HCT116 (cell line): Measurements from ENCODE around the gene OR51V1. TPM values are rescaled to one million over a fixed set of nuclear protein-coding genes. Genes with fewer than 3 reads are reported as not detected.

Experiments used
- ATAC-seq: fragments of 200-7000 bp; cut with Tn5 transposase; 2 replicates; pipeline ENCODE4 v1.9.1; 2020; ENCODE audit warnings: mild to moderate bottlenecking, moderate library complexity
- BruUV-seq: library from RNA; stranded (reverse); fragments of 400-500 nt; replicated peaks from 2 replicates; lab custom pipeline; 2021; lab: Mats Ljungman, UMichigan
- CTCF ChIA-PET: fragments of 300-600 bp; sonication (Branson Sonifier 250); formaldehyde crosslinking; loops from one replicate; lab custom pipeline; 2021; ENCODE audit warnings: antibody characterized with exemption; lab: Charles Lee
- POLR2A ChIA-PET: fragments of 300-600, 350-600 bp; sonication (Branson Sonifier 250); formaldehyde crosslinking; loops from one replicate; lab custom pipeline; 2021; ENCODE audit warnings: antibody characterized with exemption; lab: Charles Lee
- RAD21 ChIA-PET, 2 experiments: fragments of 300-600 bp; sonication (Branson Sonifier 250); formaldehyde crosslinking; loops; one replicate each; lab custom pipeline; 2023; ENCODE audit warnings: low total read pairs in 2 of 2; ENCODE audit not compliant: uncharacterized antibody in 2 of 2, unreplicated experiment in 2 of 2, low non-redundant PET in 1 of 2; lab: Charles Lee
- DNase-seq: peaks from one replicate; pipeline ENCODE4 v3.0.0-alpha.2; 2010; ENCODE audit warnings: low read depth, low spot score
- H2AFZ ChIP-seq: fragments of 200-600 bp; shearing (Covaris generic), sonication (generic); 2 replicates; pipeline ENCODE4 v1.6.1; 2017; ENCODE audit warnings: low read depth, mixed run types, mixed read lengths, antibody characterized with exemption, low read length; ENCODE audit not compliant: poor library complexity, severe bottlenecking
- H3K27ac ChIP-seq: 2 replicates; pipeline ENCODE4 v1.5.1; 2012; ENCODE audit warnings: low read depth, low read length
- H3K27me3 ChIP-seq: fragments of 200-600 bp; sonication (generic); 2 replicates; pipeline ENCODE4 v1.6.1; 2016; ENCODE audit warnings: mixed run types, low read length, mixed read lengths; ENCODE audit not compliant: insufficient read depth
- H3K36me3 ChIP-seq, 2 experiments: fragments of 200-500 bp in 1 of 2; fragments of 200-600 bp in 1 of 2; sonication (Bioruptor generic) in 1 of 2; sonication (generic) in 1 of 2; 2 replicates each; pipeline versions ENCODE4 v1.5.1 to v1.6.1; 2014 to 2016; ENCODE audit warnings: low read length in 2 of 2, inconsistent platforms in 1 of 2, mixed read lengths in 1 of 2, mixed run types in 1 of 2; ENCODE audit not compliant: insufficient read depth in 2 of 2, control insufficient read depth in 1 of 2
- H3K4me1 ChIP-seq, 2 experiments: fragments of 200-600 bp in 1 of 2; sonication (generic) in 1 of 2; 2 replicates each; pipeline versions ENCODE4 v1.5.1 to v1.6.1; 2012 to 2017; ENCODE audit warnings: low read length in 2 of 2, inconsistent platforms in 1 of 2, mild to moderate bottlenecking in 1 of 2, mixed read lengths in 1 of 2, mixed run types in 1 of 2, moderate library complexity in 1 of 2; ENCODE audit not compliant: insufficient read depth in 2 of 2, control insufficient read depth in 1 of 2
- H3K4me2 ChIP-seq: fragments of 200-600 bp; sonication (generic); 2 replicates; pipeline ENCODE4 v1.6.1; 2017; ENCODE audit warnings: mixed run types, low read length, mixed read lengths
- H3K4me3 ChIP-seq, 2 experiments: fragments of 200-600 bp in 1 of 2; sonication (generic) in 1 of 2; replicated peaks in 1 of 2; 2 replicates each; pipeline ENCODE4 v1.5.1; 2011 to 2016; ENCODE audit warnings: low read length in 2 of 2, control low read depth in 1 of 2, low read depth in 1 of 2, mild to moderate bottlenecking in 1 of 2, mixed read lengths in 1 of 2, mixed run types in 1 of 2
- H3K79me2 ChIP-seq: fragments of 200-600 bp; sonication (generic); 2 replicates; pipeline ENCODE4 v1.6.1; 2017; ENCODE audit warnings: mild to moderate bottlenecking, mixed run types, low read length, moderate library complexity, mixed read lengths; ENCODE audit not compliant: insufficient read depth
- H3K9ac ChIP-seq: fragments of 200-600 bp; sonication (generic); 2 replicates; pipeline ENCODE4 v1.6.1; 2016; ENCODE audit warnings: low read length, mixed read lengths
- H3K9me2 ChIP-seq: fragments of 200-600 bp; sonication (generic), shearing (Covaris generic); 2 replicates; pipeline ENCODE4 v1.6.1; 2017; ENCODE audit warnings: mixed run types, mild to moderate bottlenecking, moderate library complexity; ENCODE audit not compliant: insufficient read depth
- H3K9me3 ChIP-seq, 2 experiments: fragments of 200-500 bp in 1 of 2; fragments of 200-600 bp in 1 of 2; sonication (Bioruptor generic) in 1 of 2; sonication (generic) in 1 of 2; 2 replicates each; pipeline ENCODE4 v1.6.1; 2014 to 2017; ENCODE audit warnings: low read length in 2 of 2, mixed read lengths in 2 of 2, inconsistent platforms in 1 of 2, low read depth in 1 of 2, mild to moderate bottlenecking in 1 of 2, mixed run types in 1 of 2, moderate library complexity in 1 of 2; ENCODE audit not compliant: control insufficient read depth in 1 of 2, insufficient read depth in 1 of 2
- H4K20me1 ChIP-seq: fragments of 200-600 bp; sonication (generic), shearing (Covaris generic); 2 replicates; pipeline ENCODE4 v1.6.1; 2017; ENCODE audit warnings: mixed run types, mild to moderate bottlenecking, moderate library complexity; ENCODE audit not compliant: insufficient read depth
- CBX3 ChIP-seq: IDR thresholded peaks from 2 replicates; pipeline ENCODE4 v1.6.1; 2012; ENCODE audit warnings: low read depth
- ELF1 ChIP-seq: IDR thresholded peaks from 2 replicates; pipeline ENCODE4 v1.6.1; 2012; ENCODE audit warnings: low read depth, borderline replicate concordance
- EZH2phosphoT487 ChIP-seq: fragments of 200-600 bp; IDR thresholded peaks from 2 replicates; pipeline ENCODE4 v1.6.1; 2018; ENCODE audit warnings: antibody characterized with exemption, borderline replicate concordance
- FOSL1 ChIP-seq: IDR thresholded peaks from 2 replicates; pipeline ENCODE4 v1.6.1; 2012; ENCODE audit warnings: low read depth
- POLR2A ChIP-seq: IDR thresholded peaks from 2 replicates; pipeline ENCODE4 v1.7.0; 2011; ENCODE audit warnings: borderline replicate concordance; ENCODE audit not compliant: insufficient read depth, insufficient read length; ENCODE audit errors: extremely low read depth
- POLR2AphosphoS5 ChIP-seq: IDR thresholded peaks from 2 replicates; pipeline ENCODE4 v1.6.1; 2011; ENCODE audit warnings: mild to moderate bottlenecking, low read depth, low read length, moderate library complexity
- ZFX ChIP-seq: fragments of 450-650 bp; IDR thresholded peaks from 2 replicates; pipeline ENCODE4 v1.6.1; 2017
- intact Hi-C: fragments of 100-400 bp; cut with micrococcal nuclease; formaldehyde crosslinking; loops from 2 replicates; pipeline ENCODE4 v1.10.0; 2022
- total RNA-seq: library from RNA; stranded (reverse); gene quantifications from one replicate; pipeline ENCODE4 v1.2.1, GENCODE V29; 2021; ENCODE audit not compliant: unreplicated experiment
- TF ChIP-seq, protein P1 (sequence below): IDR thresholded peaks from 2 replicates; pipeline ENCODE4 v1.6.1; 2011; ENCODE audit warnings: mild to moderate bottlenecking, low read length, moderate library complexity; ENCODE audit not compliant: insufficient replicate concordance; ENCODE audit errors: extremely low read depth
- TF ChIP-seq, protein P2 (sequence below), 3 experiments: fragments of 200-600 bp in 1 of 3; sonication (generic) in 1 of 3; IDR thresholded peaks in 2 of 3; conservative IDR thresholded peaks in 1 of 3; 2 replicates each; pipeline ENCODE4 v1.5.1; 2012 to 2017; ENCODE audit warnings: low read depth in 2 of 3, low read length in 2 of 3, antibody characterized with exemption in 1 of 3, borderline replicate concordance in 1 of 3, control low read depth in 1 of 3, mild to moderate bottlenecking in 1 of 3, mixed read lengths in 1 of 3, mixed run types in 1 of 3, moderate library complexity in 1 of 3; ENCODE audit not compliant: insufficient read depth in 1 of 3

Gene OR51V1
- total RNA-seq, 1 experiment from 2014 or later = not detected

DNA sequence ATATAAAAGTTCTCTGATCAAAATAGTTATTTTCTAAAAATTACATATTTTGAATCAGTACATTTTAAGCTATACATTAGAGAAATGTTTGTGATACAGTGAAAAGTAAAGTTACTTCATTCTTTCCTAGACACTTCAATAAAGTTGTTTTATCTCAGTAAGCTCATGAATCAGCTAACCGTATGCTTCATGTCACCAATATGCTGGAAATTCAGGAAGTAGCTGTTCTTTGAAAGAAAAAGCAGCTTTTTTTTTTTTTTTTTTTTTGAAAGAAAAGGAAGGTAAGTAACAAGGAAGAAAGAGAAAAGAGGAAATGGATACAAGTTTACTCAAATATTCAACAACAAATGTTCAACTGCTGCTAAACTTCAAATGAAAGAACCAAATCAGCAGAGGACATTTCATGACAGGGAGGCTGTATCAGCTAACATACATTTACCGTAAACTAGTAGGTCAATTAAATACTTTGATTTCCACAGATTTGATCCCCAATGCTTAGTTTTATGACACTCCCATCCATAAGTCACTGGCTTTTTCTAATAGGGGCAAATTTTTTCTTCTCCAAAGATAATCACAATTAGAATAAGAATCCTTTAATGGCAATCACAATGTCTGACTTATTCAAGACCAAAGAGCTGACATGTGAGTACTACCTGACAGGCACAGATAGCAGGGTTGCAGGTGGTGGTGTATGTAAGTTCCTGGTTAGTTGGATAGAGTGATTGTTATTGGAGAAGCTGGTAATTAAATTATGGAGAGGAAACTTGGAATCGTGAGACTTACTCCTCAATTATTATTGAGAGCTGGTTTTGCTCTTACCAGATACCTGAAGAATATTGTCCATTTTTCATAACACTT, 46.7 kb downstream of the OR51V1 start:
- TF ChIP-seq POLR2A (no peak), CBX3 (no peak), FOSL1 (no peak), ELF1 (no peak), POLR2AphosphoS5 (no peak), ZFX (no peak), EZH2phosphoT487 (no peak)
- TF ChIP-seq, protein P1, sequence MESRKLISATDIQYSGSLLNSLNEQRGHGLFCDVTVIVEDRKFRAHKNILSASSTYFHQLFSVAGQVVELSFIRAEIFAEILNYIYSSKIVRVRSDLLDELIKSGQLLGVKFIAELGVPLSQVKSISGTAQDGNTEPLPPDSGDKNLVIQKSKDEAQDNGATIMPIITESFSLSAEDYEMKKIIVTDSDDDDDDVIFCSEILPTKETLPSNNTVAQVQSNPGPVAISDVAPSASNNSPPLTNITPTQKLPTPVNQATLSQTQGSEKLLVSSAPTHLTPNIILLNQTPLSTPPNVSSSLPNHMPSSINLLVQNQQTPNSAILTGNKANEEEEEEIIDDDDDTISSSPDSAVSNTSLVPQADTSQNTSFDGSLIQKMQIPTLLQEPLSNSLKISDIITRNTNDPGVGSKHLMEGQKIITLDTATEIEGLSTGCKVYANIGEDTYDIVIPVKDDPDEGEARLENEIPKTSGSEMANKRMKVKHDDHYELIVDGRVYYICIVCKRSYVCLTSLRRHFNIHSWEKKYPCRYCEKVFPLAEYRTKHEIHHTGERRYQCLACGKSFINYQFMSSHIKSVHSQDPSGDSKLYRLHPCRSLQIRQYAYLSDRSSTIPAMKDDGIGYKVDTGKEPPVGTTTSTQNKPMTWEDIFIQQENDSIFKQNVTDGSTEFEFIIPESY = no peak
- TF ChIP-seq, protein P2, sequence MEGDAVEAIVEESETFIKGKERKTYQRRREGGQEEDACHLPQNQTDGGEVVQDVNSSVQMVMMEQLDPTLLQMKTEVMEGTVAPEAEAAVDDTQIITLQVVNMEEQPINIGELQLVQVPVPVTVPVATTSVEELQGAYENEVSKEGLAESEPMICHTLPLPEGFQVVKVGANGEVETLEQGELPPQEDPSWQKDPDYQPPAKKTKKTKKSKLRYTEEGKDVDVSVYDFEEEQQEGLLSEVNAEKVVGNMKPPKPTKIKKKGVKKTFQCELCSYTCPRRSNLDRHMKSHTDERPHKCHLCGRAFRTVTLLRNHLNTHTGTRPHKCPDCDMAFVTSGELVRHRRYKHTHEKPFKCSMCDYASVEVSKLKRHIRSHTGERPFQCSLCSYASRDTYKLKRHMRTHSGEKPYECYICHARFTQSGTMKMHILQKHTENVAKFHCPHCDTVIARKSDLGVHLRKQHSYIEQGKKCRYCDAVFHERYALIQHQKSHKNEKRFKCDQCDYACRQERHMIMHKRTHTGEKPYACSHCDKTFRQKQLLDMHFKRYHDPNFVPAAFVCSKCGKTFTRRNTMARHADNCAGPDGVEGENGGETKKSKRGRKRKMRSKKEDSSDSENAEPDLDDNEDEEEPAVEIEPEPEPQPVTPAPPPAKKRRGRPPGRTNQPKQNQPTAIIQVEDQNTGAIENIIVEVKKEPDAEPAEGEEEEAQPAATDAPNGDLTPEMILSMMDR (IDR thresholded peaks at IDR 0.05 in 2 of 3, conservative IDR thresholded peaks at IDR 0.05 in 1 of 3; ENCODE audit: borderline replicate concordance in 1 of 3, insufficient read depth in 1 of 3, low read depth in 2 of 3, low read length in 2 of 3) = no peak
- no peak overlapping the region for H3K4me2 ChIP-seq
- no peaks in the 10 kb centered on the region for H3K36me3 ChIP-seq
- H3K9me2 ChIP-seq = no peaks in the 10 kb centered on the region
- DNase-seq = no peak
- ChIA-PET CTCF (no interaction called here), RAD21 (no interaction called here), POLR2A (interaction anchor here (0.7 kb wide), 1 partner anchor 25 kb away, joined by 4 read pairs; no protein-coding TSS in a partner anchor)
- no peak overlapping the region for H3K9ac ChIP-seq
- H3K79me2 ChIP-seq = no peaks in the 10 kb centered on the region
- no peak for ATAC-seq
- H3K4me3 ChIP-seq = no peak overlapping the region
- no TSS peak for BruUV-seq
- no peaks in the 10 kb centered on the region for H3K4me1 ChIP-seq
- H3K9me3 ChIP-seq = no peaks in the 10 kb centered on the region
- H3K27me3 ChIP-seq = peaks cover 69% of the 10 kb centered on the region
- H4K20me1 ChIP-seq = no peaks in the 10 kb centered on the region
- intact Hi-C loops = no loop called here
- H3K27ac ChIP-seq = no peak overlapping the region
- H2AFZ ChIP-seq = no peak overlapping the region
